OCI-LY7 (cell line): ENCODE results near the gene G6PD. TPM values are rescaled to one million over a fixed set of nuclear protein-coding genes. Genes with fewer than 3 reads are reported as not detected.
"Not testable (repeated sequence)": the region's sequence is repeated elsewhere in the genome, so short reads cannot be mapped to it uniquely, and the experiment has no call there.

Experiments used
- BruUV-seq: library from RNA; stranded (reverse); fragments of 400-500 nt; replicated peaks from 2 replicates; lab custom pipeline; 2021; lab: Mats Ljungman, UMichigan
- CTCF ChIA-PET: fragments of 300-600 bp; sonication (Branson Sonifier 250); formaldehyde crosslinking; loops from one replicate; lab custom pipeline; 2022; ENCODE audit warnings: antibody characterized with exemption; ENCODE audit not compliant: unreplicated experiment; lab: Charles Lee
- POLR2A ChIA-PET: fragments of 300-600 bp; sonication (Branson Sonifier 250); formaldehyde crosslinking; loops from one replicate; lab custom pipeline; 2022; ENCODE audit warnings: antibody characterized with exemption; lab: Charles Lee
- DNase-seq: peaks from one replicate; pipeline ENCODE4 v3.0.0-alpha.2; 2015; ENCODE audit warnings: low spot score
- H2AFZ ChIP-seq: fragments of 200-600 bp; sonication (generic), shearing (Covaris generic); 2 replicates; pipeline ENCODE4 v1.6.1; 2014; ENCODE audit warnings: mild to moderate bottlenecking, antibody characterized with exemption, low read length, moderate library complexity
- H3K27ac ChIP-seq: fragments of 200-600 bp; sonication (generic); 2 replicates; pipeline ENCODE4 v1.5.1; 2014; ENCODE audit warnings: mixed run types, low read depth, mild to moderate bottlenecking, moderate library complexity, low read length, inconsistent platforms; ENCODE audit not compliant: poor library complexity, severe bottlenecking
- H3K36me3 ChIP-seq: fragments of 200-600 bp; sonication (generic); 2 replicates; pipeline ENCODE4 v1.6.1; 2014; ENCODE audit warnings: mild to moderate bottlenecking, antibody characterized with exemption, low read length, moderate library complexity, mixed read lengths; ENCODE audit not compliant: insufficient read depth
- H3K4me1 ChIP-seq: fragments of 200-600 bp; sonication (generic); 2 replicates; pipeline ENCODE4 v1.5.1; 2014; ENCODE audit warnings: mild to moderate bottlenecking, low read length; ENCODE audit not compliant: insufficient read depth, poor library complexity, severe bottlenecking
- H3K4me2 ChIP-seq: fragments of 200-600 bp; sonication (generic); 2 replicates; pipeline ENCODE4 v1.6.1; 2014; ENCODE audit warnings: mild to moderate bottlenecking, low read length
- H3K4me3 ChIP-seq: fragments of 200-600 bp; sonication (generic); 2 replicates; pipeline ENCODE4 v1.5.1; 2014; ENCODE audit warnings: mild to moderate bottlenecking, low read depth, low read length; ENCODE audit not compliant: poor library complexity, severe bottlenecking
- H3K79me2 ChIP-seq: fragments of 200-600 bp; sonication (generic); 2 replicates; pipeline ENCODE4 v1.6.1; 2016; ENCODE audit warnings: low read depth, mild to moderate bottlenecking, low read length, moderate library complexity, mixed read lengths; ENCODE audit not compliant: insufficient read depth
- H3K9me2 ChIP-seq: fragments of 200-600 bp; sonication (generic); 2 replicates; pipeline ENCODE4 v1.6.1; 2016; ENCODE audit warnings: mild to moderate bottlenecking, low read length, mixed read lengths; ENCODE audit not compliant: insufficient read depth
- H3K9me3 ChIP-seq: fragments of 200-600 bp; sonication (generic); 2 replicates; pipeline ENCODE4 v1.6.1; 2014; ENCODE audit warnings: mild to moderate bottlenecking, mixed run types, low read length, mixed read lengths
- H4K20me1 ChIP-seq: fragments of 200-600 bp; sonication (generic); 2 replicates; pipeline ENCODE4 v1.6.1; 2014; ENCODE audit warnings: mild to moderate bottlenecking, antibody characterized with exemption, low read length, moderate library complexity, mixed read lengths; ENCODE audit not compliant: insufficient read depth
- CTCF ChIP-seq: fragments of 200-600 bp; sonication (generic); conservative IDR thresholded peaks from 2 replicates; pipeline ENCODE4 v1.5.1; 2014; ENCODE audit warnings: mild to moderate bottlenecking, antibody characterized with exemption, low read length, moderate library complexity, mixed read lengths
- EZH2phosphoT487 ChIP-seq: fragments of 200-600 bp; sonication (generic); IDR thresholded peaks from 2 replicates; pipeline ENCODE4 v1.6.1; 2018; ENCODE audit warnings: low read depth, borderline replicate concordance, mild to moderate bottlenecking, mixed run types, antibody characterized with exemption, low read length, moderate library complexity, mixed read lengths
- intact Hi-C: fragments of 100-400 bp; cut with micrococcal nuclease; formaldehyde crosslinking; loops from one replicate; pipeline ENCODE4 v1.10.0; 2022; ENCODE audit not compliant: unreplicated experiment
- total RNA-seq, 2 experiments: library from RNA; depleted of rRNA in 1 of 2; stranded (reverse); fragments of >200 nt in 1 of 2; shearing (Covaris generic) in 1 of 2; gene quantifications; 2 replicates each; pipeline ENCODE4 v1.2.3, GENCODE V29; 2014 to 2022

Gene G6PD
- total RNA-seq, 2 experiments from 2014 or later: 21.6 to 40.9 TPM

- no TSS peak for BruUV-seq
- H3K4me1 ChIP-seq: peaks cover 9% of the 10 kb centered on the region
- intact Hi-C loops: no loop called here
These were observed 4.5 kb downstream of the G6PD start for GRCh38 chrX:154541896-154542722.

GRCh38 chrX:154541589-154541895 is 5.1 kb downstream of the G6PD start:
- intact Hi-C loops: no loop called here
- CTCF ChIA-PET: no interaction called here
- no peak for DNase-seq
- Histone ChIP-seq H3K9me2 (no peaks in the 10 kb centered on the region), H3K4me3 (no peak overlapping the region), H4K20me1 (no peaks in the 10 kb centered on the region), H3K79me2 (peaks cover 7% of the 10 kb centered on the region; the same call in 1 of the 2 replicates), H3K9me3 (no peaks in the 10 kb centered on the region), H3K4me2 (no peak overlapping the region), H3K36me3 (peaks cover 21% of the 10 kb centered on the region), H2AFZ (no peak overlapping the region), H3K27ac (no peak overlapping the region), H3K4me1 (peaks cover 9% of the 10 kb centered on the region)
- POLR2A ChIA-PET: no interaction called here
- BruUV-seq: no TSS peak
- TF ChIP-seq EZH2phosphoT487 (no peak), CTCF (no peak)

More at GRCh38 chrX:154541896-154542722, 4.5 kb downstream of the G6PD start:
- ChIA-PET POLR2A (no interaction called here), CTCF (no interaction called here)
- Histone ChIP-seq H3K9me3 (no peaks in the 10 kb centered on the region), H3K36me3 (peaks cover 21% of the 10 kb centered on the region), H3K4me2 (no peak overlapping the region), H3K4me3 (no peak overlapping the region), H2AFZ (no peak overlapping the region), H3K79me2 (peaks cover 7% of the 10 kb centered on the region; the same call in 1 of the 2 replicates), H4K20me1 (no peaks in the 10 kb centered on the region), H3K27ac (no peak overlapping the region), H3K9me2 (no peaks in the 10 kb centered on the region)
- no peak for DNase-seq
- no peak for TF ChIP-seq CTCF
- no peak for TF ChIP-seq EZH2phosphoT487

- H3K36me3 ChIP-seq: peaks cover 21% of the 10 kb centered on the region
- DNase-seq: no peak
- H3K4me1 ChIP-seq: peaks cover 7% of the 10 kb centered on the region
- H3K79me2 ChIP-seq: peaks cover 3% of the 10 kb centered on the region; the same call in 1 of the 2 replicates
- POLR2A ChIA-PET: no interaction called here
- H3K9me2 ChIP-seq: no peaks in the 10 kb centered on the region
- no peaks in the 10 kb centered on the region for H3K9me3 ChIP-seq
- no peak overlapping the region for H2AFZ ChIP-seq
- intact Hi-C loops: no loop called here
- H3K4me2 ChIP-seq: no peak overlapping the region
- TF ChIP-seq EZH2phosphoT487 (no peak), CTCF (no peak)
- CTCF ChIA-PET: no interaction called here
- H3K27ac ChIP-seq: no peak overlapping the region
- no peaks in the 10 kb centered on the region for H4K20me1 ChIP-seq
- no peak overlapping the region for H3K4me3 ChIP-seq
- BruUV-seq: no TSS peak
These were observed 5.6 kb downstream of the G6PD start for GRCh38 chrX:154540897-154541535.

GRCh38 chrX:154540365-154540764 is 6.3 kb downstream of the G6PD start:
- H3K9me2 ChIP-seq, H3K79me2 ChIP-seq, H3K4me3 ChIP-seq, H3K9me3 ChIP-seq, H3K4me2 ChIP-seq, CTCF ChIA-PET, H2AFZ ChIP-seq, BruUV-seq, H3K27ac ChIP-seq, H4K20me1 ChIP-seq, intact Hi-C loops, DNase-seq, H3K4me1 ChIP-seq: not testable (repeated sequence)
- POLR2A ChIA-PET: interaction anchor here (0.7 kb wide), 1 partner anchor 17 kb away, joined by 5 read pairs; no protein-coding TSS in a partner anchor
- H3K36me3 ChIP-seq: peaks cover 22% of the 10 kb centered on the region
